ENCODE measurements around the gene MIF. TPM values are rescaled to one million over a fixed set of nuclear protein-coding genes. Genes with fewer than 3 reads are reported as not detected.

Gene MIF
- total and polyA plus RNA-seq, 2 donors (not counting 3 experiments of a cell fraction or from before 2014, with no cell fraction given) = 529 to 674 TPM

GRCh38 chr22:23844739-23845202 lies 49.4 kb upstream of the MIF start:
- CTCF ChIA-PET = interaction anchor here (1.0 to 3.1 kb wide), 4 partner anchors 13 to 76 kb away, joined by 3 to 17 read pairs (median 4); partner anchors contain the start of gene SLC2A11
- no peaks in the 10 kb centered on the region for H3K9me3 ChIP-seq (replicated peaks; ENCODE audit: control insufficient read depth, insufficient read depth, low read length)
- TF ChIP-seq GATA2 (IDR thresholded peaks at IDR 0.05; ENCODE audit: insufficient read depth, insufficient read length, low read depth, low read length) = no peak
- TF ChIP-seq, protein P1, sequence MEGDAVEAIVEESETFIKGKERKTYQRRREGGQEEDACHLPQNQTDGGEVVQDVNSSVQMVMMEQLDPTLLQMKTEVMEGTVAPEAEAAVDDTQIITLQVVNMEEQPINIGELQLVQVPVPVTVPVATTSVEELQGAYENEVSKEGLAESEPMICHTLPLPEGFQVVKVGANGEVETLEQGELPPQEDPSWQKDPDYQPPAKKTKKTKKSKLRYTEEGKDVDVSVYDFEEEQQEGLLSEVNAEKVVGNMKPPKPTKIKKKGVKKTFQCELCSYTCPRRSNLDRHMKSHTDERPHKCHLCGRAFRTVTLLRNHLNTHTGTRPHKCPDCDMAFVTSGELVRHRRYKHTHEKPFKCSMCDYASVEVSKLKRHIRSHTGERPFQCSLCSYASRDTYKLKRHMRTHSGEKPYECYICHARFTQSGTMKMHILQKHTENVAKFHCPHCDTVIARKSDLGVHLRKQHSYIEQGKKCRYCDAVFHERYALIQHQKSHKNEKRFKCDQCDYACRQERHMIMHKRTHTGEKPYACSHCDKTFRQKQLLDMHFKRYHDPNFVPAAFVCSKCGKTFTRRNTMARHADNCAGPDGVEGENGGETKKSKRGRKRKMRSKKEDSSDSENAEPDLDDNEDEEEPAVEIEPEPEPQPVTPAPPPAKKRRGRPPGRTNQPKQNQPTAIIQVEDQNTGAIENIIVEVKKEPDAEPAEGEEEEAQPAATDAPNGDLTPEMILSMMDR (IDR thresholded peaks at IDR 0.05; ENCODE audit: extremely low read depth in 1 of 2, insufficient read depth in 1 of 2, low read depth in 1 of 2, low read length in 2 of 2) = no peak
- no peak for TF ChIP-seq JUN (IDR thresholded peaks at IDR 0.05; ENCODE audit: borderline replicate concordance, insufficient read depth, insufficient read length, low read depth)
- TF ChIP-seq POLR2AphosphoS5 (IDR thresholded peaks at IDR 0.05; ENCODE audit: insufficient read depth, low read depth, low read length) = no peak
- TF ChIP-seq, protein P2, sequence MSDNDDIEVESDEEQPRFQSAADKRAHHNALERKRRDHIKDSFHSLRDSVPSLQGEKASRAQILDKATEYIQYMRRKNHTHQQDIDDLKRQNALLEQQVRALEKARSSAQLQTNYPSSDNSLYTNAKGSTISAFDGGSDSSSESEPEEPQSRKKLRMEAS (IDR thresholded peaks at IDR 0.05; ENCODE audit: insufficient read depth, insufficient read length) = no peak
- TF ChIP-seq POLR2A (IDR thresholded peaks at IDR 0.05; ENCODE audit: low read depth, low read length) = no peak
- no peak for TF ChIP-seq MYC (IDR thresholded peaks at IDR 0.05; ENCODE audit: low read depth, low read length)
- TF ChIP-seq FOS (IDR thresholded peaks at IDR 0.05; ENCODE audit: borderline replicate concordance, insufficient read depth, low read length) = no peak
- no peak for TF ChIP-seq EZH2 (IDR thresholded peaks at IDR 0.05; ENCODE audit: borderline replicate concordance, low read depth, low read length, severe bottlenecking)
- intact Hi-C loops (cut with micrococcal nuclease) (loop anchor here (1.0 to 5.0 kb wide), 4 partner anchors 73 to 302 kb away; no protein-coding TSS in a partner anchor), dilution Hi-C loops (cut with MboI; ENCODE audit: extremely low pct_ligation_motif_present, low sequenced_read_pairs) (no loop called here)
- H3K4me3 ChIP-seq (replicated peaks in 1 of 3; ENCODE audit: insufficient read depth in 1 of 3, low read depth in 1 of 3, low read length in 3 of 3) = no peak overlapping the region
- peaks cover 0 to 2% of the 10 kb centered on the region in 2 experiments for H3K27me3 ChIP-seq (ENCODE audit: control insufficient read depth in 2 of 2, insufficient read depth in 2 of 2, low read length in 2 of 2)
- no peak overlapping the region for H2AFZ ChIP-seq (ENCODE audit: low read depth, low read length)
- no peak for FAIRE-seq
- H3K9me1 ChIP-seq (replicated peaks; ENCODE audit: control insufficient read depth, extremely low read depth, insufficient read depth, low read length) = no peaks in the 10 kb centered on the region
- POLR2A ChIA-PET = no interaction called here
- no peak overlapping the region for H3K9ac ChIP-seq (replicated peaks; ENCODE audit: extremely low read depth, insufficient read depth, low read length)
- no peaks in the 10 kb centered on the region for H3K36me3 ChIP-seq (ENCODE audit: control insufficient read depth in 2 of 2, extremely low read depth in 1 of 2, insufficient read depth in 2 of 2, low read length in 2 of 2)
- H3K4me1 ChIP-seq (ENCODE audit: control insufficient read depth, extremely low read depth, insufficient read depth, low read length) = peaks cover 8% of the 10 kb centered on the region
- DNase-seq (ENCODE audit: low read depth, low spot score) = no peak
- no peaks in the 10 kb centered on the region for H4K20me1 ChIP-seq (replicated peaks; ENCODE audit: control insufficient read depth, extremely low read depth, insufficient read depth, low read length)
- no peak overlapping the region for H3K4me2 ChIP-seq (ENCODE audit: insufficient read depth, low read length)
- no peaks in the 10 kb centered on the region for H3K79me2 ChIP-seq (ENCODE audit: control insufficient read depth, insufficient read depth, low read length)
- H3K27ac ChIP-seq (ENCODE audit: insufficient read depth, low read depth, low read length) = no peak overlapping the region
- BruUV-seq (replicated peaks) = no TSS peak
